Measurements from ENCODE around the gene RAB40C.

RAB40C gene

DNA sequence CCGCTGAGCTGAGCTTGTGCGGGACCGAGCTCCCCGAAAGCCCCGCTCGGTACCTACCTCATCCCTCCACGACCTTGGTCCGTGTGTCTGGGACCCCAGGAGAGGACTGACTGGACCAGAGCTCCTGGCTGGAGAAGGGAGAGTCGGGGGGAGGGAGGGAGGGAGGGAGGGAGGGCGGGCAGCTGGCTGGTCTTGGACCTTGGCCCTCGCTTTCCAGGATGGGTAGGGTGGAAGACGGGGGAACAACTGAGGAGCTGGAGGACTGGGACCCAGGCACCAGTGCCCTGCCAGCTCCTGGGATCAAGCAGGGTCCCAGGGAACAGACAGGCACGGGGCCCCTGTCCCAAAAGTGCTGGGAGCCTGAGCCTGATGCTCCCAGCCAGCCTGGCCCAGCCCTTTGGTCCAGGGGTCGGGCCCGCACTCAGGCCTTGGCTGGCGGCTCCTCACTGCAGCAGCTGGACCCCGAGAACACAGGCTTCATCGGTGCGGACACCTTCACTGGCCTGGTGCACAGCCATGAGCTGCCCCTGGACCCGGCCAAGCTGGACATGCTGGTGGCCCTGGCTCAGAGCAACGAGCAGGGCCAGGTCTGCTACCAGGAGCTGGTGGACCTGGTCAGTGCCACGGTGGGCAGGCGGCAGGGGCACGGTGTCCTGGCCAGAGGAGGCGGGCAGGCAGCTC is 86.2 kb downstream of the RAB40C start:
- TF ChIP-seq, protein P1, sequence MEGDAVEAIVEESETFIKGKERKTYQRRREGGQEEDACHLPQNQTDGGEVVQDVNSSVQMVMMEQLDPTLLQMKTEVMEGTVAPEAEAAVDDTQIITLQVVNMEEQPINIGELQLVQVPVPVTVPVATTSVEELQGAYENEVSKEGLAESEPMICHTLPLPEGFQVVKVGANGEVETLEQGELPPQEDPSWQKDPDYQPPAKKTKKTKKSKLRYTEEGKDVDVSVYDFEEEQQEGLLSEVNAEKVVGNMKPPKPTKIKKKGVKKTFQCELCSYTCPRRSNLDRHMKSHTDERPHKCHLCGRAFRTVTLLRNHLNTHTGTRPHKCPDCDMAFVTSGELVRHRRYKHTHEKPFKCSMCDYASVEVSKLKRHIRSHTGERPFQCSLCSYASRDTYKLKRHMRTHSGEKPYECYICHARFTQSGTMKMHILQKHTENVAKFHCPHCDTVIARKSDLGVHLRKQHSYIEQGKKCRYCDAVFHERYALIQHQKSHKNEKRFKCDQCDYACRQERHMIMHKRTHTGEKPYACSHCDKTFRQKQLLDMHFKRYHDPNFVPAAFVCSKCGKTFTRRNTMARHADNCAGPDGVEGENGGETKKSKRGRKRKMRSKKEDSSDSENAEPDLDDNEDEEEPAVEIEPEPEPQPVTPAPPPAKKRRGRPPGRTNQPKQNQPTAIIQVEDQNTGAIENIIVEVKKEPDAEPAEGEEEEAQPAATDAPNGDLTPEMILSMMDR (IDR thresholded peaks at IDR 0.05; ENCODE audit: extremely low read depth, missing control alignments): no peak
- no peak for DNase-seq (ENCODE audit: low spot score)

- no peak for DNase-seq (ENCODE audit: low spot score)
- TF ChIP-seq, protein P1 (IDR thresholded peaks at IDR 0.05; ENCODE audit: extremely low read depth, missing control alignments): no peak
Measured at GRCh38 chr16:676565-676902, 86.7 kb downstream of the RAB40C start.

GRCh38 chr16:676913-677312 is 87.0 kb downstream of the RAB40C start:
- DNase-seq (ENCODE audit: low spot score): no peak
- TF ChIP-seq, protein P1 (IDR thresholded peaks at IDR 0.05; ENCODE audit: extremely low read depth, missing control alignments): no peak

GRCh38 chr16:677316-678190 is 87.7 kb downstream of the RAB40C start:
- DNase-seq (ENCODE audit: low spot score): no peak
- TF ChIP-seq, protein P1 (IDR thresholded peaks at IDR 0.05; ENCODE audit: extremely low read depth, missing control alignments): no peak

- no peak for DNase-seq (ENCODE audit: low spot score)
- TF ChIP-seq, protein P1 (IDR thresholded peaks at IDR 0.05; ENCODE audit: extremely low read depth, missing control alignments): no peak
Measured at GRCh38 chr16:678209-678857, 88.5 kb downstream of the RAB40C start.
